Ovary (tissue), 9 donors: ENCODE results near the gene PARVA. TPM values are rescaled to one million over a fixed set of nuclear protein-coding genes. Genes with fewer than 3 reads are reported as not detected.

Source experiments
- DNase-seq, 5 donors: peaks; one replicate each; pipeline ENCODE4 v3.0.0-alpha.2; 2019 to 2020
- H3K27ac ChIP-seq, 2 donors: fragments of 200-600 bp; one replicate each; pipeline versions ENCODE4 v1.5.1 to v1.8.0; 2019 to 2022
- H3K27me3 ChIP-seq: fragments of 200-600 bp; one replicate; pipeline ENCODE4 v1.8.0; 2022
- H3K36me3 ChIP-seq: fragments of 200-600 bp; sonication (generic); one replicate; pipeline ENCODE4 v1.5.1; 2019
- H3K4me1 ChIP-seq: one replicate; pipeline ENCODE4 v1.8.1; 2013; ENCODE audit warnings: mild to moderate bottlenecking, moderate library complexity; ENCODE audit not compliant: insufficient read depth
- H3K4me3 ChIP-seq: fragments of 200-600 bp; sonication (generic); one replicate; pipeline ENCODE4 v1.5.1; 2017
- H3K9me3 ChIP-seq, 2 donors: fragments of 200-600 bp in 1 of 2; sonication (generic) in 1 of 2; one replicate each; pipeline versions ENCODE4 v1.5.1 to v1.8.1; 2013 to 2019; ENCODE audit warnings: mild to moderate bottlenecking in 1 of 2, moderate library complexity in 1 of 2
- CTCF ChIP-seq, 3 donors: fragments of 450-650 bp in 2 of 3; fragments of 200-600 bp in 1 of 3; IDR thresholded peaks; one replicate each; pipeline versions ENCODE4 v1.5.1 to v1.8.0; 2016 to 2022; ENCODE audit warnings: antibody characterized with exemption in 3 of 3, mild to moderate bottlenecking in 1 of 3
- EP300 ChIP-seq: sonication (generic); formaldehyde crosslinking; IDR thresholded peaks from one replicate; pipeline ENCODE4 v1.6.1; 2017; ENCODE audit warnings: antibody characterized with exemption
- POLR2A ChIP-seq: fragments of 450-650 bp; IDR thresholded peaks from one replicate; pipeline ENCODE4 v1.6.1; 2017; ENCODE audit warnings: antibody characterized with exemption, mild to moderate bottlenecking, moderate library complexity
- WGBS, 3 donors: extraction: QIAGEN DNeasy Blood & Tissue Kit in 1 of 3; methylation state at CpG; one replicate each; pipeline versions ENCODE4 v1.1.5 to v1.1.7; 2013 to 2017; 5-methylcytosine and 5-hydroxymethylcytosine counted together
- intact Hi-C, 4 donors: fragments of 100-400 bp; cut with DNase I; formaldehyde crosslinking; loops; one replicate each; pipeline versions ENCODE4 v1.11.0 to v1.15.1; 2022 to 2023
- polyA plus RNA-seq, 2 donors: library from polyadenylated mRNA; stranded (reverse); fragments of 200-250 nt in 1 of 2; fragments of 350-450 nt in 1 of 2; fragmentation: Illumina TruSeq in 1 of 2; extraction: RNeasy Lipid Tissue Mini Kit (QIAGEN cat#74804) in 1 of 2; gene quantifications; one replicate each; pipeline ENCODE4 v1.2.3, GENCODE V29; 2013 to 2014
- total RNA-seq, 7 donors: library from RNA; depleted of rRNA in 2 of 7; stranded (reverse); fragments of >200 nt in 2 of 7; fragmentation: NEBNext Ultra II Directional in 3 of 7; extraction: Animal tissue kit (Norgen Biotek cat#: 25700) in 3 of 7; gene quantifications; one replicate each; pipeline versions ENCODE4 v1.1.0 to v1.2.4, GENCODE V29; 2016 to 2023
- donor health status: DM: no; HTN: no; CAD: no; lungs with moderate emphysema.
- donor health status: DM: no; HTN: no; CAD: no.
- donor health status: Bipolar disorder and iron deficiency.
- donor health status: DM: yes; HTN: yes; CAD: no.
- donor health status: DM: no; HTN: no; CAD: no.
- donor health status: DM: yes; HTN: yes; CAD: no.

The PARVA gene
- total and polyA plus RNA-seq, 9 donors, result 28.4 to 126 (median 89.8) TPM

- Histone ChIP-seq H3K4me3 (no peak overlapping the region), H3K9me3 (no peaks in the 10 kb centered on the region), H3K27me3 (no peaks in the 10 kb centered on the region), H3K4me1 (peaks cover 12% of the 10 kb centered on the region), H3K36me3 (no peaks in the 10 kb centered on the region), H3K27ac (no peak overlapping the region)
- no peak for DNase-seq
- WGBS, 3 donors, result 91 to 94% (median 94%) methylated on average over 5 of the region's 5 CpGs
- intact Hi-C loops, result loop anchor here in 1 of 4 donors (10.0 kb wide), 1 partner anchor 135 kb away; the partner anchor contains the start of gene PARVA
- TF ChIP-seq POLR2A (no peak), CTCF (IDR thresholded peaks at IDR 0.05) (no peak), EP300 (no peak)
Observed at GRCh38 chr11:12509371-12509770, 132.0 kb downstream of the PARVA start.

- no peak for DNase-seq
- no peaks in the 10 kb centered on the region for H3K36me3 ChIP-seq
- H3K9me3 ChIP-seq, result no peaks in the 10 kb centered on the region
- 85 to 86% (median 85%) methylated on average over 4 of the region's 4 CpGs for WGBS, 3 donors
- TF ChIP-seq EP300, result no peak
- TF ChIP-seq CTCF (IDR thresholded peaks at IDR 0.05), result no peak
- no peak for TF ChIP-seq POLR2A
- H3K4me3 ChIP-seq, result no peak overlapping the region
- H3K27me3 ChIP-seq, result no peaks in the 10 kb centered on the region
- H3K27ac ChIP-seq, result no peak overlapping the region
- intact Hi-C loops, result loop anchor here in 1 of 4 donors (10.0 kb wide), 1 partner anchor 187 kb away; no protein-coding TSS in a partner anchor
- H3K4me1 ChIP-seq, result peaks cover 8% of the 10 kb centered on the region
Observed at GRCh38 chr11:12512132-12512531, 134.8 kb downstream of the PARVA start.

- H3K9me3 ChIP-seq, result no peaks in the 10 kb centered on the region
- no peak overlapping the region for H3K27ac ChIP-seq
- 71 to 78% (median 74%) methylated on average over 9 of the region's 9 CpGs for WGBS, 3 donors
- peaks cover 2% of the 10 kb centered on the region for H3K4me1 ChIP-seq
- TF ChIP-seq EP300 (no peak), CTCF (IDR thresholded peaks at IDR 0.05) (no peak), POLR2A (no peak)
- no peak overlapping the region for H3K4me3 ChIP-seq
- H3K36me3 ChIP-seq, result no peaks in the 10 kb centered on the region
- no peaks in the 10 kb centered on the region for H3K27me3 ChIP-seq
- intact Hi-C loops, result loop anchor here in 1 of 4 donors (10.0 kb wide), 1 partner anchor 188 kb away; no protein-coding TSS in a partner anchor
- no peak for DNase-seq
Observed at GRCh38 chr11:12512826-12513395, 135.5 kb downstream of the PARVA start.

GRCh38 chr11:12516387-12517105 lies 139.2 kb downstream of the PARVA start:
- WGBS, 3 donors, result 89 to 91% (median 90%) methylated on average over 4 of the region's 4 CpGs
- H3K27me3 ChIP-seq, result no peaks in the 10 kb centered on the region
- H3K4me1 ChIP-seq, result no peaks in the 10 kb centered on the region
- H3K4me3 ChIP-seq, result no peak overlapping the region
- no peaks in the 10 kb centered on the region for H3K9me3 ChIP-seq
- DNase-seq, result no peak
- intact Hi-C loops, result loop anchor here in 1 of 4 donors (10.0 kb wide), 1 partner anchor 192 kb away; no protein-coding TSS in a partner anchor
- H3K27ac ChIP-seq, result no peak overlapping the region
- no peak for TF ChIP-seq EP300
- no peak for TF ChIP-seq CTCF (IDR thresholded peaks at IDR 0.05)
- TF ChIP-seq POLR2A, result no peak
- H3K36me3 ChIP-seq, result no peaks in the 10 kb centered on the region
